ENCODE results near the gene RCSD1.

The RCSD1 gene

GRCh38 chr1:167721617-167722151 lies 91.7 kb downstream of the RCSD1 start, which contains the start of gene MPZL1:
MPZL1 (plus strand) TSS chr1:167721982; CDS start chr1:167722152, 170 bp downstream.
- Histone ChIP-seq H3K36me3 (ENCODE audit: control insufficient read depth in 1 of 2, insufficient read depth in 2 of 2, low read length in 2 of 2) (no peaks in the 10 kb centered on the region), H4K8ac (ENCODE audit: low read depth, low read length) (peak within 1 kb of the TSS; percentile 91), H3K4me3 (ENCODE audit: low read depth, low read length) (peak within 1 kb of the TSS; percentile 98), H3K9me3 (ENCODE audit: insufficient read depth, low read depth, low read length) (peaks cover 1% of the 10 kb centered on the region), H3K4ac (ENCODE audit: low read depth, low read length) (peak within 1 kb of the TSS; percentile 100), H3K4me2 (ENCODE audit: low read length) (peak within 1 kb of the TSS; percentile 80), H3K27me3 (ENCODE audit: insufficient read depth, low read length) (no peaks in the 10 kb centered on the region), H3K18ac (ENCODE audit: low read length) (peak within 1 kb of the TSS; percentile 99), H3K4me1 (ENCODE audit: control insufficient read depth in 1 of 2, insufficient read depth in 2 of 2, low read length in 2 of 2) (peaks cover 15 to 31% of the 10 kb centered on the region in 2 experiments), H3K14ac (ENCODE audit: low read length) (peak within 1 kb of the TSS; percentile 99), H4K91ac (ENCODE audit: low read depth, low read length) (peak within 1 kb of the TSS; percentile 97), H2BK120ac (ENCODE audit: insufficient read depth, low read length, poor library complexity) (peak within 1 kb of the TSS; percentile 96), H2BK12ac (ENCODE audit: low read length) (peak within 1 kb of the TSS; percentile 75), H3K79me1 (ENCODE audit: low read length) (peaks cover 44% of the 10 kb centered on the region), H3K23ac (ENCODE audit: low read length) (no peak within 1 kb of the TSS), H2AK5ac (ENCODE audit: low read length) (peak within 1 kb of the TSS; percentile 95), H2AFZ (ENCODE audit: insufficient read depth, low read length, poor library complexity) (peak within 1 kb of the TSS; percentile 47), H4K12ac (ENCODE audit: low read depth, low read length) (peak within 1 kb of the TSS; percentile 87), H3K27ac (ENCODE audit: low read depth, low read length) (peak within 1 kb of the TSS; percentile 99), H3K79me2 (ENCODE audit: control insufficient read depth, insufficient read depth, low read length, poor library complexity) (peaks cover 36% of the 10 kb centered on the region), H3K9ac (ENCODE audit: low read length) (peak within 1 kb of the TSS; percentile 99), H2BK5ac (ENCODE audit: low read depth, low read length, poor library complexity) (peak within 1 kb of the TSS; percentile 98)
- no CpG with 5 or more reads among the region's 52 CpGs for WGBS (ENCODE audit: extremely low coverage, insufficient coverage, insufficient read length)
- peak; percentile 88 to 97 for DNase-seq

- Histone ChIP-seq H4K12ac (ENCODE audit: low read depth, low read length) (peak overlapping the region; percentile 87), H2AK5ac (ENCODE audit: low read length) (peak overlapping the region; percentile 95), H3K4me3 (ENCODE audit: low read depth, low read length) (peak overlapping the region; percentile 98), H3K4ac (ENCODE audit: low read depth, low read length) (peak overlapping the region; percentile 100), H2AFZ (ENCODE audit: insufficient read depth, low read length, poor library complexity) (peak overlapping the region; percentile 47), H3K14ac (ENCODE audit: low read length) (peak overlapping the region; percentile 99), H3K9ac (ENCODE audit: low read length) (peak overlapping the region; percentile 99), H3K79me1 (ENCODE audit: low read length) (peaks cover 41% of the 10 kb centered on the region), H4K8ac (ENCODE audit: low read depth, low read length) (peak overlapping the region; percentile 87), H3K27ac (ENCODE audit: low read depth, low read length) (peak overlapping the region; percentile 85), H3K18ac (ENCODE audit: low read length) (peak overlapping the region; percentile 99), H3K9me3 (ENCODE audit: insufficient read depth, low read depth, low read length) (peaks cover 1% of the 10 kb centered on the region), H4K91ac (ENCODE audit: low read depth, low read length) (peak overlapping the region; percentile 97), H3K79me2 (ENCODE audit: control insufficient read depth, insufficient read depth, low read length, poor library complexity) (peaks cover 36% of the 10 kb centered on the region), H3K4me2 (ENCODE audit: low read length) (peak overlapping the region; percentile 60), H2BK120ac (ENCODE audit: insufficient read depth, low read length, poor library complexity) (peak overlapping the region; percentile 96), H3K36me3 (ENCODE audit: control insufficient read depth in 1 of 2, insufficient read depth in 2 of 2, low read length in 2 of 2) (no peaks in the 10 kb centered on the region), H3K4me1 (ENCODE audit: control insufficient read depth in 1 of 2, insufficient read depth in 2 of 2, low read length in 2 of 2) (peaks cover 12 to 28% of the 10 kb centered on the region in 2 experiments), H3K27me3 (ENCODE audit: insufficient read depth, low read length) (no peaks in the 10 kb centered on the region), H2BK5ac (ENCODE audit: low read depth, low read length, poor library complexity) (peak overlapping the region; percentile 98), H2BK12ac (ENCODE audit: low read length) (peak overlapping the region; percentile 63), H3K23ac (ENCODE audit: low read length) (no peak overlapping the region)
- no CpG with 5 or more reads among the region's 52 CpGs for WGBS (ENCODE audit: extremely low coverage, insufficient coverage, insufficient read length)
- DNase-seq, result peak in 1 of 2 donors; percentile 43
Observed at GRCh38 chr1:167722152-167722869, 92.3 kb downstream of the RCSD1 start.

GRCh38 chr1:167722870-167723251 lies 92.8 kb downstream of the RCSD1 start:
- Histone ChIP-seq H2BK12ac (ENCODE audit: low read length) (no peak overlapping the region), H2BK5ac (ENCODE audit: low read depth, low read length, poor library complexity) (no peak overlapping the region), H3K23ac (ENCODE audit: low read length) (no peak overlapping the region), H4K91ac (ENCODE audit: low read depth, low read length) (no peak overlapping the region), H3K4me1 (ENCODE audit: control insufficient read depth in 1 of 2, insufficient read depth in 2 of 2, low read length in 2 of 2) (peaks cover 9 to 27% of the 10 kb centered on the region in 2 experiments), H3K4me3 (ENCODE audit: low read depth, low read length) (peak overlapping the region; percentile 98), H3K9ac (ENCODE audit: low read length) (peak overlapping the region; percentile 99), H3K9me3 (ENCODE audit: insufficient read depth, low read depth, low read length) (peaks cover 1% of the 10 kb centered on the region), H2AK5ac (ENCODE audit: low read length) (no peak overlapping the region), H4K12ac (ENCODE audit: low read depth, low read length) (no peak overlapping the region), H3K79me2 (ENCODE audit: control insufficient read depth, insufficient read depth, low read length, poor library complexity) (peaks cover 37% of the 10 kb centered on the region), H3K27me3 (ENCODE audit: insufficient read depth, low read length) (no peaks in the 10 kb centered on the region), H3K4me2 (ENCODE audit: low read length) (peak overlapping the region; percentile 60), H2AFZ (ENCODE audit: insufficient read depth, low read length, poor library complexity) (no peak overlapping the region), H3K18ac (ENCODE audit: low read length) (no peak overlapping the region), H3K14ac (ENCODE audit: low read length) (no peak overlapping the region), H3K36me3 (ENCODE audit: control insufficient read depth in 1 of 2, insufficient read depth in 2 of 2, low read length in 2 of 2) (no peaks in the 10 kb centered on the region), H3K4ac (ENCODE audit: low read depth, low read length) (peak overlapping the region; percentile 100), H3K79me1 (ENCODE audit: low read length) (peaks cover 38% of the 10 kb centered on the region), H4K8ac (ENCODE audit: low read depth, low read length) (no peak overlapping the region), H3K27ac (ENCODE audit: low read depth, low read length) (peak overlapping the region; percentile 85), H2BK120ac (ENCODE audit: insufficient read depth, low read length, poor library complexity) (no peak overlapping the region)
- no CpG with 5 or more reads among the region's 4 CpGs for WGBS (ENCODE audit: extremely low coverage, insufficient coverage, insufficient read length)
- peak in 1 of 2 donors; percentile 17 for DNase-seq

- Histone ChIP-seq H4K12ac (ENCODE audit: low read depth, low read length) (no peak overlapping the region), H2AK5ac (ENCODE audit: low read length) (no peak overlapping the region), H3K79me1 (ENCODE audit: low read length) (peaks cover 33% of the 10 kb centered on the region), H3K9me3 (ENCODE audit: insufficient read depth, low read depth, low read length) (peaks cover 1% of the 10 kb centered on the region), H3K4me2 (ENCODE audit: low read length) (peak overlapping the region; percentile 89), H2BK120ac (ENCODE audit: insufficient read depth, low read length, poor library complexity) (no peak overlapping the region), H4K8ac (ENCODE audit: low read depth, low read length) (no peak overlapping the region), H3K4me3 (ENCODE audit: low read depth, low read length) (peak overlapping the region; percentile 65), H3K18ac (ENCODE audit: low read length) (no peak overlapping the region), H3K36me3 (ENCODE audit: control insufficient read depth in 1 of 2, insufficient read depth in 2 of 2, low read length in 2 of 2) (peaks cover under 1 to 1% of the 10 kb centered on the region in 2 experiments), H3K79me2 (ENCODE audit: control insufficient read depth, insufficient read depth, low read length, poor library complexity) (peaks cover 40% of the 10 kb centered on the region), H3K9ac (ENCODE audit: low read length) (peak overlapping the region; percentile 64), H2BK5ac (ENCODE audit: low read depth, low read length, poor library complexity) (peak overlapping the region; percentile 55), H3K4ac (ENCODE audit: low read depth, low read length) (peak overlapping the region; percentile 96), H3K27ac (ENCODE audit: low read depth, low read length) (peak overlapping the region; percentile 14), H3K14ac (ENCODE audit: low read length) (no peak overlapping the region), H3K23ac (ENCODE audit: low read length) (peak overlapping the region; percentile 3), H3K27me3 (ENCODE audit: insufficient read depth, low read length) (no peaks in the 10 kb centered on the region), H3K4me1 (ENCODE audit: control insufficient read depth in 1 of 2, insufficient read depth in 2 of 2, low read length in 2 of 2) (peaks cover 8 to 27% of the 10 kb centered on the region in 2 experiments), H2AFZ (ENCODE audit: insufficient read depth, low read length, poor library complexity) (no peak overlapping the region), H2BK12ac (ENCODE audit: low read length) (no peak overlapping the region), H4K91ac (ENCODE audit: low read depth, low read length) (no peak overlapping the region)
- DNase-seq, result no peak
- no CpG with 5 or more reads among the region's 2 CpGs for WGBS (ENCODE audit: extremely low coverage, insufficient coverage, insufficient read length)
Observed at GRCh38 chr1:167723707-167724323, 93.8 kb downstream of the RCSD1 start.

Data from trophoblast cell (in vitro differentiated cells and primary cell).